T follicular helper cell (primary cell): ENCODE results near the gene SERINC4.
"Not testable (repeated sequence)": the region's sequence is repeated elsewhere in the genome, so short reads cannot be mapped to it uniquely, and the experiment has no call there.

Source experiments
- DNase-seq: peaks from one replicate; pipeline ENCODE4 v3.0.0-alpha.2; 2020; ENCODE audit warnings: low read depth
- total RNA-seq, 2 experiments: gene quantifications; one replicate each; lab custom pipeline; 2026; lab: John Stamatoyannopoulos, UW

The SERINC4 gene
- 0.06 to 0.13 reads per million in 2 experiments for total RNA-seq

- no peak for DNase-seq
These were observed at the start of gene SERINC4 for GRCh38 chr15:43799945-43800285. TSS of gene SERINC4 (minus strand) at chr15:43800220. CDS start at chr15:43799986, 234 bp downstream.

- no peak for DNase-seq
These were observed 45.4 kb upstream of the SERINC4 start for GRCh38 chr15:43845421-43845820.

GRCh38 chr15:43832485-43832884 is 32.5 kb upstream of the SERINC4 start:
- not testable (repeated sequence) for DNase-seq

GRCh38 chr15:43831519-43832052 is 31.6 kb upstream of the SERINC4 start:
- not testable (repeated sequence) for DNase-seq

- DNase-seq = not testable (repeated sequence)
These were observed 30.8 kb upstream of the SERINC4 start for GRCh38 chr15:43830691-43831275.

- DNase-seq = not testable (repeated sequence)
These were observed 30.0 kb upstream of the SERINC4 start for GRCh38 chr15:43829951-43830540.

- no peak for DNase-seq
These were observed 28.1 kb upstream of the SERINC4 start for GRCh38 chr15:43828061-43828657.

GRCh38 chr15:43826508-43827341 is 26.7 kb upstream of the SERINC4 start, which contains the start of gene WDR76:
TSS of gene WDR76 (plus strand) at chr15:43827002. CDS start at chr15:43827033, 31 bp downstream.
- DNase-seq = peak; percentile 48

- DNase-seq = no peak
These were observed 26.0 kb upstream of the SERINC4 start for GRCh38 chr15:43826029-43826507.

- not testable (repeated sequence) for DNase-seq
These were observed 25.3 kb upstream of the SERINC4 start for GRCh38 chr15:43825305-43825704.

- DNase-seq = peak; percentile 88
These were observed 24.6 kb upstream of the SERINC4 start, which contains the start of gene MFAP1 for GRCh38 chr15:43824302-43825246. TSS of gene MFAP1 (minus strand) at chr15:43824690. CDS start at chr15:43824569, 121 bp downstream.

- DNase-seq = no peak
These were observed 21.5 kb upstream of the SERINC4 start for GRCh38 chr15:43821505-43821904.

- DNase-seq = not testable (repeated sequence)
These were observed 15.0 kb upstream of the SERINC4 start for GRCh38 chr15:43815064-43815463.

GRCh38 chr15:43808960-43809678 is 9.1 kb upstream of the SERINC4 start:
- DNase-seq = no peak

GRCh38 chr15:43808435-43808950 is 8.5 kb upstream of the SERINC4 start:
- no peak for DNase-seq

GRCh38 chr15:43802676-43803075 is 2.7 kb upstream of the SERINC4 start:
- DNase-seq = not testable (repeated sequence)

- DNase-seq = peak; percentile 86
These were observed 494 bp upstream of the SERINC4 start, which contains the start of gene HYPK for GRCh38 chr15:43800286-43801141. TSS of gene HYPK (plus strand) at chr15:43800599. CDS start at chr15:43800623, 24 bp downstream.

GRCh38 chr15:43799209-43799944 is 643 bp downstream of the SERINC4 start:
- no peak for DNase-seq
